Measurements from ENCODE around the gene PPP3R2.

The PPP3R2 gene

DNA sequence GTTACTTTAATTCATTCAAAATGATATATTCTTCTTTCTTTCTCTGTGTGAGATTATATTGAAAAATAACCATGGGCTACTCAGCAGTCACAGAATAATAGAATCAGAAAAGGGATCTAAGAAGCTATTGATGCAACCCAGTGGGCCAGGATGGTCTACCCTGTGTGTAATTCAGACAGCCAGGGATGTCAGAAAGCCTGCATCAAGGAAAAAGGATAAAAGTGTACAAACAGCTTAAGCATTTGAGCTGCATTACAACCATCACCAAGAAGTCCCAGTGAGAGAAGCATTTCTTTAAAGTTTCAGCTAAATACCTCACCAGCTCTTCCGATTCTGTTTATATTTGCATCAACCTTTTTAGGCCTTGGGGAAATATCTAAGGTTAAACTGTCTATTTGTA lies 37.8 kb upstream of the PPP3R2 start:
- TF ChIP-seq CTCF (conservative IDR thresholded peaks at IDR 0.05; ENCODE audit: low read length), result no peak
- DNase-seq (ENCODE audit: low read depth), result no peak
- no peak overlapping the region for H3K4me3 ChIP-seq (ENCODE audit: low read length)

DNA sequence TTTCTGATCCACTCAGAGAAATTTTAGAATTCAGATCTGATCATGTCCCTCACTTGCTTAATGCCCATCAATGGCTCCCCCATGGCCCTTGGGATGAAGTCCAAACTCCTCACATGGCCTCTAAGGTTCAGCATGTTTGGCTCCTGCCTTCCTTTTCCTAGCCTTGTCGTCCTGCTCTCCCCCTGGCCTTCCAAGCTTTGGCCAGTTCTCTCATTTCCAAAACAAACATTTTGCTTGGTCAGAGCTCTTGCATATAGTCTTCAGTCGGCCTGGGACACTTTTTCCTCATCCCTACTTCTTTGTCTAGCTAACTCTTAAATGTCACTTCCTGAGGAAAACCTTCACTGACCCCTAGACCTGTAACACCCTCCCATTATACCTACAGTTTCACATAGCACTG lies 37.1 kb upstream of the PPP3R2 start:
- no peak overlapping the region for H3K4me3 ChIP-seq (ENCODE audit: low read length)
- no peak for TF ChIP-seq CTCF (conservative IDR thresholded peaks at IDR 0.05; ENCODE audit: low read length)
- DNase-seq (ENCODE audit: low read depth), result no peak

GRCh38 chr9:101629636-101630035 lies 34.9 kb upstream of the PPP3R2 start:
- TF ChIP-seq CTCF (conservative IDR thresholded peaks at IDR 0.05; ENCODE audit: low read length), result no peak
- no peak for DNase-seq (ENCODE audit: low read depth)
- no peak overlapping the region for H3K4me3 ChIP-seq (ENCODE audit: low read length)

DNA sequence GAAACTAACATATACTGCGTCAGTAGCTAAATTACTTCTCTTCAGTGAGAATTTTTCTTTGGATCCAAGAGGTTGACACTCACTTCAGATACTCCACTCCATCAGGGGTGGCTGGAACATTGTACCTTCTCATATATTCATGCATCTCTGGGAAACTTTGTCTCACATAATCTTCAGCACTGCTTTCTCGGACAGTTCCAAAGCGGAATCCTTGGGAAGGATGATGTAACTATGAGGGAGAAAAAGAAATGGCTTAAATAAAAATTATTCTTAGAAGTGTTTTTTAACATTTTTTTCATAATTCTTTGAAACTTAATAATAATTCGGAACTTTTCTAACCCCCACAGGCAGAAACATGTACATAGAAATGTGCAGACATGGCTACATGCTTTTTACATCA lies 33.4 kb upstream of the PPP3R2 start:
- TF ChIP-seq CTCF (conservative IDR thresholded peaks at IDR 0.05; ENCODE audit: low read length), result no peak
- H3K4me3 ChIP-seq (ENCODE audit: low read length), result no peak overlapping the region
- peak; percentile 6 for DNase-seq (ENCODE audit: low read depth)

- no peak overlapping the region for H3K4me3 ChIP-seq (ENCODE audit: low read length)
- no peak for TF ChIP-seq CTCF (conservative IDR thresholded peaks at IDR 0.05; ENCODE audit: low read length)
- DNase-seq (ENCODE audit: low read depth), result no peak
Observed at GRCh38 chr9:101626295-101626694, 31.5 kb upstream of the PPP3R2 start.

- DNase-seq (ENCODE audit: low read depth), result no peak
- H3K4me3 ChIP-seq (ENCODE audit: low read length), result no peak overlapping the region
- TF ChIP-seq CTCF (conservative IDR thresholded peaks at IDR 0.05; ENCODE audit: low read length), result no peak
Observed at GRCh38 chr9:101625876-101626275, 31.1 kb upstream of the PPP3R2 start.

DNA sequence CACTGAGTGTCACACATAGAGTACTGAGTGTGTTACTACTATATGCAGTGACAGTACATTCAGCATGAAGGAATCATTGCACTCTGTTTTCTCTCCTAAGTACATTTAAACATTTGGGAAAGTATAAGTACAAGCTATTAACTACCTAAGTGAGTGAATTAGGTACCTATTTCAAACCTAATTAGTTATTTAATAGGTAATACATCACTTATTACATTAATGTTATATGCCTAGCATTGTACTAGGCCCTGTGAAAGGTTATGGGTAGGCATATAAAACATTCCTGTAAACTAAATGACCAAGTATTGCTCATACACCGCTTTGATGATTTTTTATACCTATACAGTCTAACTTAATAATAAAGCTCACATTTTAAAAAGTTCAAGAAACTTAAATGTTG lies 25.7 kb upstream of the PPP3R2 start:
- no peak overlapping the region for H3K4me3 ChIP-seq (ENCODE audit: low read length)
- no peak for TF ChIP-seq CTCF (conservative IDR thresholded peaks at IDR 0.05; ENCODE audit: low read length)
- DNase-seq (ENCODE audit: low read depth), result no peak
